ENCODE measurements around the gene BLOC1S4. TPM values are rescaled to one million over a fixed set of nuclear protein-coding genes. Genes with fewer than 3 reads are reported as not detected.
"Not testable (repeated sequence)": the region's sequence is repeated elsewhere in the genome, so short reads cannot be mapped to it uniquely, and the experiment has no call there.

Gene BLOC1S4
- total RNA-seq, 1 donor from 2014 or later, result 6.5 TPM

DNA sequence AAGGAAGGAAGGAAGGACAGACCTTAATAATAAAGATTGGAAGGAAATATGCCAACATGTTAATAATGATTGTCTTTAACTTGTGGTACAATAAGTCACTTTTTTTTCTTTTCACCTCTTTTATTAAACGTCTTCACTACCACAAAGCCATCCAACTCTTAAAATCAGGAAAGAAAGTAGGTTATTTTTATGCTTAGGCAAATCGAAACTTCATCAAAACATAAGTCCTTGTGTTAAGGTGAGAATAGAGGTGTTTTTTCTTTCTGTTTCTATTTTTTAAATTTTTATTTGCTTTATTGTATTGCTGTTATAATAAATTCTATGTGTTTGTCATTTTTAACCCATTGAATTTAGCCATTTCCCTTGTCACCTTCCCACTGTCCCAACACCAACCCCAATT is 26.5 kb downstream of the BLOC1S4 start:
- no peak for DNase-seq

DNA sequence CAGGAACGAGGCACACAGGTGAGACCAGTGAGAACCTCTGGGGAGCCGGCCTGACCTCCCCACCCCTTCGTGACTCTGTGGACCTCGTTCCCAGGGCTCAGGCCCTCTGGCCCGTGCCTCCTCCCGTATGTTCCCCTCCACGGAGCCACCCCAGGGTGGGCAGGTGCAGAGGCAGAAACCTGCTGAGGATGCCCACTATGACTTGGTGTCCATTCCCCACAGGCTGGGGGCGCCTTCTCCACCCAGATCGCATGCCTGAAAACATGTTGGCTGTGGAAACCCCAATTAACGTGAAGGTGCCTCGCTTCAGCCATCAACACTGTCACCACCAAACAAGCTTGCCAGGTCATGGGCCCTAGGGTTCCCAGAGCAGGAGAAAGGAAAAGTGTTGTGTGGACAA is 27.0 kb downstream of the BLOC1S4 start:
- no peak for DNase-seq

DNA sequence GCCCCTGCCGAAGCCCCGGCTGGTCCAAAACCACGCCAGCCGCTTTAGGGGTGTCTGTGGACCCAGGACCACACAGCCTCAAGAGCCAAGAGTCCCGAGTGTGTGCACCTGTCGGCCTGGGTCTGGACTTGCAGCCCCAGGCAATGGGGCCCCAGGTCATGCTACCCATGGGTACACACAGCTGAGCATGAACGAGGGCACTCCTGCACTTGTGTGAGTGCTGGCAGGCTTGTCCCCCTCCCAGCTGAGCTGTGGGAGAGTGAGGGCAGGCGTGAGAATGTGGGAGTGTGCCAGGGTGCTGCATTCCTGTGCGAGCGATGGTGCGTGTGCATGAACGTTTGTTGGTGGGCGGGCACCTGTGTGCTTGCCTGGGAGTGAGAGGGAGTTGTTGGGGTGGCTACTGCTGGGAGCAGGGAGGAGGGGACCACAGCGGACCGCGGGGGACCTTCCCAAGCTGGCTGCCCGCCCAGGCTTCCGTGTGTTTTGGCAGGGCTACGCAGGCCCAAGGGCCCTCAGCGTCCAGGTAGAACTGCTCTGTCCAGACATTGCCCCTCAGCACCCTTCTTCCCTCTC is 30.8 kb downstream of the BLOC1S4 start:
- DNase-seq, result no peak

GRCh38 chr4:6747294-6748051 is 31.5 kb downstream of the BLOC1S4 start:
- DNase-seq, result no peak

GRCh38 chr4:6748286-6748685 is 32.3 kb downstream of the BLOC1S4 start:
- no peak for DNase-seq

GRCh38 chr4:6749340-6750171 is 33.6 kb downstream of the BLOC1S4 start:
- DNase-seq, result no peak

GRCh38 chr4:6750286-6751221 is 34.6 kb downstream of the BLOC1S4 start:
- DNase-seq, result no peak

- no peak for DNase-seq
Measured at GRCh38 chr4:6751611-6752485, 35.9 kb downstream of the BLOC1S4 start.

GRCh38 chr4:6752486-6752829 is 36.5 kb downstream of the BLOC1S4 start:
- no peak for DNase-seq

- DNase-seq, result no peak
Measured at GRCh38 chr4:6753103-6753560, 37.2 kb downstream of the BLOC1S4 start.

DNA sequence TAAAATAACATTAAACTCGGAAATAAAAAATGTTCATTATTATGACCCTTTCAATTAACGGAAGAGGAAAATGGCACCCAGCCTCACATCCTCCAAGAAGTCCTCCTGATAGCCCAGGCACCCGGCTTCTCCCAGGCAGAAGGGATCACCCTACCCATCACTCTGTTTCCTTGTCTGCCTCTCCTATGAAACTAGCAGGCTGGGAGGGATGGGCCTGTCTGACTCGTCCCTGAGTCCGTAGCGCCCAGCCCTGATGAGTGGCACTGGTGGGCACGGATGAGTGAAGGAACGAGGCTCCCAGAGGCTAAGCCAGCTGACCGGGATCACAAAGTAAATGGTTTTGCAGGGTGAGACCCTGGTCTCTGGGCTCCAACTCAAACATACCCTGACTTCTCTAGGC is 37.9 kb downstream of the BLOC1S4 start:
- no peak for DNase-seq

- DNase-seq, result no peak
Measured at GRCh38 chr4:6754481-6755087, 38.6 kb downstream of the BLOC1S4 start.

- no peak for DNase-seq
Measured at GRCh38 chr4:6755088-6755753, 39.2 kb downstream of the BLOC1S4 start.

GRCh38 chr4:6756345-6756744 is 40.4 kb downstream of the BLOC1S4 start:
- DNase-seq, result not testable (repeated sequence)

GRCh38 chr4:6758728-6759127 is 42.8 kb downstream of the BLOC1S4 start:
- DNase-seq, result no peak

- DNase-seq, result no peak
Measured at GRCh38 chr4:6760865-6761264, 44.9 kb downstream of the BLOC1S4 start.

GRCh38 chr4:6761649-6762615 is 46.0 kb downstream of the BLOC1S4 start:
- DNase-seq, result no peak

GRCh38 chr4:6763330-6763851 is 47.4 kb downstream of the BLOC1S4 start:
- DNase-seq, result no peak
